GM20431 (cell line): ENCODE results near the gene EXPH5.

Experiments
- in situ Hi-C: fragments of 300-500 bp; cut with MseI, MboI; formaldehyde crosslinking; loops from one replicate; pipeline ENCODE4 v1.15.0; 2020; ENCODE audit warnings: low sequenced_read_pairs; ENCODE audit not compliant: unreplicated experiment

The EXPH5 gene

DNA sequence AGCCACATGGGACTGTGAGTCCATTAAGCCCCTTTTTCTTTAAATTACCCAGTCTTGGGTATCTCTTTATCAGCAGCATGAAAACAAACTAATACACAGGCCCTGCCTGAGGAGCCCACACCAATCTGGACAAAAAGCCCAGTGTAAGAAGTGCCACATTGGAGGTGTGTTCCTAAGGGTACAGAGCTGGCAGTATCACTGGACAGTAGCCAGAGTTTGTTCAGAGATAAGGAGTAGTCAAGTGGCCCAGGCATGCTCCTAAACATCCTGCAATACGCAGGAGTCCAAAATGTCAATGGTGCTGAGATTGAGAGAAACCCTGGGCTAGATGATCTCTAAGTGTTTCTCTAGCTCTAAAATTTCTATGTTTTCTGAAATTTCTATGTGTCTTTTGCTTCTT is 68.4 kb downstream of the EXPH5 start:
- in situ Hi-C loops, result no loop called here

DNA sequence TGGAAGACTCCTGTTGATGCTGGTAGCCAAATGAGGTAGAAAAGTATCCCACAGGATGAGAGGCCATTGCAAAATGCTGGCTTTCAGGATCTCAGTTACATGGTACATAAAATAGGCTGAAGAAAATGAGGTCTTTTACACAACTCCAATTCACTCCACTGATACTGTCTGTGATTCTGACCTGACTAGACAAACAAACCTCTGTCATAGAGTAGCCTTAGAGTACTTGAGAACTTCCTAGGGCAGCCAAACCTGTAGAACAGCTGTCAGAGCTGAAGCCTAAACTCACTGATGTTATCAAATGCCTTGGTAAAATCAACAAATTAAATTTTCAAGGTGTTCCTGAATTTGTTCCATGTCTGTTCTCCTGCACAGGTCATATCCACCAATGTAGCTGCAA is 69.1 kb downstream of the EXPH5 start:
- in situ Hi-C loops, result no loop called here

DNA sequence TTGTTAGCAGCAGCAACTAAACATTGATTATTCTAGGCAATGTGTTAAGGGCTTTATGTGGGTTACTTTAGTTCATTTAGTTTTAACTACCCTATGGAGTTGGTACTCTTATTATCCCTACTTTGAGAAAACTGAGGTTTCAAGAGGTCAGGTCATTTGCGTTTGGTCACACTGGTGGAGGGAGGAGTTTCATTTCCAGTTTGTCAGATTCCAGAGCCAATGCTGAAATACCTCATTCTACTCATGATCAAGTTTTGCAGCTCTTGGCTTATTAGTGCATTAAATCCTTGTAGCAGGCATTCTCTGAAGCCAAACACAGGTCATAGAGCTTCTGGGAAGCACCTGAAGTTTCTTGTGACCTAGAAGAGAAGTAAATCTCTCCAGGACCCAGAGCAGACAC is 71.2 kb downstream of the EXPH5 start:
- in situ Hi-C loops, result no loop called here

DNA sequence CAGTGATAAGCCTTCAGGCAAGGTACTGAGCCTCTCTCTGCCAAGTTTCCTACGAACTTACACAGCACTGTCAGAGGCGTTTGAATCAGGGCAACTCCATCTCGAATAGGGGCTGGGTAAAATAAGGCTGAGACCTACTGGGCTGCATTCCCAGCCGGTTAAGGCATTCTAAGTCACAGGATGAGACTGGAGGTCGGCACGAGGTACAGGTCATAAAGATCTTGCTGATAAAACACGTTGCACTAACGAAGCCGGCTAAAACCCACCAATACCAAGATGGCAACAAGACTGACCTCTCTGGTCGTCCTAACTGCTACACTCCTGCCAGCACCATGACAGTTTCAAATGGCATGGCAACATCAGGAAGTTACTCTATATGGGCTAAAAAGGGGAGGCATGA is 75.0 kb downstream of the EXPH5 start:
- in situ Hi-C loops, result no loop called here

DNA sequence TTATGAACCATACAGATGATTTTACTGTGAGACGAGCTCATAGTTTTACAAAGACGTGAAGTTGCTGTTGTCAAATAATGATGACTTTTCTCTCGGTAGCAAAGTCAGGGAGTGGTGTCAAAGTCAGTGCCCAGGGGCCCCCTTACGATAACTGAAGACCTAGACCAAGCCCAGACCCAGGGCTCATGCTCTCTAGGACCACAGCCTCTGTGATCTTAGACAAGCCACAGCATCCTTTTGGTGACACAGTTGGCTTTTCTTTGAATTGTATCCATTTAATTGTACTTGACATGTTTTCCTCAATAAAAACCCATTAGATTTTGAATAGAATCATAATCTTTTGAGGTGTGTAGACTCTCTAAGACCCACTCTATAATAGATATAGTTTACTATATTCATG is 77.4 kb downstream of the EXPH5 start:
- in situ Hi-C loops, result no loop called here

DNA sequence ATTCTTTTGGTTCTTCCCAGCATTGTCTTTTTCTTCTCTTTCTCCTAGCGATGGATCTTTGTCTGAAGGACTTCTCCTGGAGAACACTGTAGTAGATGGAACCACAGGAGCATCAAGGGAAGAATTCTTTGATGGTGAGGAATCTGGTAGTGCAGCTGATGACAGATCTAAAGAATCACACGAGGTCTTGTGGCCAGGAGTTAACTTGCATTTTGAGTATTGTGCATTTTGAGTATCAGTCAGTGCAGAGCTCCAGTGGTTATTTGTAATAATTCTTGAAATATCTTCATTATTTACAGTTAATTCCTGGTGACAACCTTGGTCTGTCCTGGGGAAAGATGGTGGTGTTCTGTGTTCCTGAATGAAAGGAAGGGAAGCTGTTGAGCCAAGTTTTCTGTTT is 80.9 kb downstream of the EXPH5 start:
- in situ Hi-C loops, result no loop called here

DNA sequence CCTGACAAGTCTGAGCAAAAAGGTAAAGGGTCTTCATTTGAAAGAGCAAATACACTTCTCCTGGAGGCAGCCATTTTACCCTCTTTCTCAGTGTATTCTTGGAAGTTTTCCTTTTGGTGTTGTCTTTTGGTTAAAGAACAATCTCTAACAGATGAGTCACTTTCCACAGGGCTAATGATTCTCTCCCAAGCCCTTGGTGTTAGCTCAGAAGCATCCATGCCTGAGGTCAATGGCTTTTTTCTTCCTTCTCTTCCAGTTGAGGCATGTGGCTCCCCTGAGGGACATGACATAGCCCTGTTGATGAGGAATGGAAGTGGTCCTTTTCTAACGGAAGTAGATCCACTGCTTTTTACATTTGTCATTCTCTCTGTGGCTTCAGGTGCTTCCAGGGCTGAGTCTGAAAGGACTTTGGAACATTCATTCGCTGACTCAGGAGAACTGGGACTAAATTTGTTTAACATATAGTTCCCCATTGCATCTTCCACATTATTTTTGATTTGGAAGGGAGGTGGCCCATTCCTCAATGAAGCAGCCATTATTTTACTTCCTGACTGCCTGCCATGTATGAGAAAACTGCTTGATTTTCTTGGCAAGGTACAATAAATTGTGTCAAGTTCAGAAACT is 81.6 kb downstream of the EXPH5 start:
- in situ Hi-C loops, result no loop called here

DNA sequence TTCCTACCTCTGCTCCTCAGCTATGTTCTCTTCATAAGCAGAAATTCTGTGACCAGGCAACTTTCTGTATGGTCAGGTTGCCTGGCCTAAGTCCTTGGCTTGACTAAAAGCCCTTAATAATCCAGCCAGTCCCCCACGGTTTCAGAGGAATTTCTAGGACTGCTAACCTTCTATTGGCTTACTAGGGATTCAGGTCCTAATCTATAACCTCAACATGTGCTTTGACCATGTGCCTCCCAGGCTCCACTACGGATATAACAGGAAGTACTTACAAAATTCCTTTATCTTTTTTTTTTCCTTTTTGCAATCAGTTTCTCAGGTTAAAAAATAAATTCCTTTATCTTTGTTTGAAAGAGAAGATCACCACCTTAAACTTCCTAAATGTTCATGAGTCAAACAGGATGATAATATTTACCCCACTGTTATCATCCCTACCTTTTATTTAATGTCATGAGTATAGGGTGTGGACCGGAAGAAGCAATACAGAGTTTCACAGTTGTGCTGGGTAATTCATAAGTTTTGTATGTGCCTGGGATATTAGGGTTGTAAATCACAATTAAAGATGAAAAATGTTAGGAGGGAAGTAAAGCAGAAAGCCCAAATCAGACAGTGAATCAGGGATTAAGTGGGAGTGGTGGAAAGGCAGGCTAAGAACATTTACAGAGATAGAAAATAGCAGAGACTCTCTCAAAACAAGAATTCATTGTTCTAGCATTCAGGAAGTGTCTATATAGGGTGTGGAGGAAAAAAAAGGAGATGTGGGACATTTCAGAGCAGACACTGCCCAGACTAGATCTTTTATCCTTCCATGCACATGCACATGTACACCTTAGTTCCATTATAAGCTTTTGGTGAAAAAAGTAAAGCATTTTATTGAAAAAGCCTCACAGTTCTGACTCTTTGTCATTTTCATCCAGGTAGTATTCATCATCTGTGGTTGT is 84.6 kb downstream of the EXPH5 start:
- in situ Hi-C loops, result no loop called here

DNA sequence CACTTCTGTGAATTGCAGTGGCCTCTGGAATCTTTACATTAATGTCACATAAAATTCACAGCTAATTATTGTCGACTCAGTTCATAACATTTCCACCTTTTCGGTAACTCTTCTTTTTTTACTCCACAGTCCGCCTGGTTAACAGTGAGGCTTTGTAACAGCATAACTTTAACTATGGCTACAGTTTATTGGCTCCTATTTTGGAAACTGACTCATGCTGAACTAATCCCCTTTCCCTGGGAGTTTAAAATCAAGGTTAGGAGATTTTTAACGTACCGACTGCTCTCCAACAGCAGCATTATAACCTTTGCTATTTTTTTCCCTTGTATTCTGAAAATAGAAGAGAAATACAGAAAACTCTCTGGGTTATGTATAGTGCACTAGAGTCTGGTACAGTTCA is 92.2 kb downstream of the EXPH5 start:
- in situ Hi-C loops, result no loop called here

DNA sequence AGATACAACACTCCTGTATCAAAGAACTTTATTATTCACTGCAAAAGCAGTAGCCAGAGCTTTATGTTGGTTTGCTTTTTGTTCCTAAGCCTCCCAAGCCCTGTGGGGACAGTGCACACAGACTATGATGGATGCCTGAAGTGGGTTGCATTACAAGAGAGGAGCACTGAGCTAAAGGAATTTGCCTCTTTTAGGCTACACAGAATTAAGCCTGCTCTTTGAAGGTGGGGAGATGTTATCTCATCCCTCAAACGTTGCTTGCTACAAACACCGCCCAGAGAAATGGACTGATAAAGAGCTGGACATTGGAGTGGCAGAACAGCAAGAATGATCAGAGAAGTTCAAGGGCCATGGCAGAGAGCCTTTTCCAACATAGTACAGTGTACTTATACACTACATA is 92.8 kb downstream of the EXPH5 start:
- in situ Hi-C loops, result no loop called here

DNA sequence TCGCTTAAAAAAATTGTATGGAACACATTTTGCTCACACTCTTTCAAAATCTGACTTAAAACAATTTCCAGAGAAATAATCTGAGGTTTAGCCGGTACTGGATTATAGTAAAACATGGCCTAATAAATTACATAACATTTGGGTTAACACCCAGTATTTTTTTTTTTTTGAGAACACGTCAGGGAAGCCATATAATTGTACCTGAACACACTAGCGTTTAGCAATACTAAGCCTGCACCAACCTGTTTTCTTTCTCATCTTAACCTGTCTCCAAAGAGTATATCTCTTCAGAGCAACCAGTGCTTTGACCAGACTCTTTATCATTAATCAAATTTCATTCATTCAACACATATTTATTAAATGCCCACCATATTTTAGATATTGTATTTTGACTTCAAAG is 93.4 kb downstream of the EXPH5 start:
- in situ Hi-C loops, result no loop called here

DNA sequence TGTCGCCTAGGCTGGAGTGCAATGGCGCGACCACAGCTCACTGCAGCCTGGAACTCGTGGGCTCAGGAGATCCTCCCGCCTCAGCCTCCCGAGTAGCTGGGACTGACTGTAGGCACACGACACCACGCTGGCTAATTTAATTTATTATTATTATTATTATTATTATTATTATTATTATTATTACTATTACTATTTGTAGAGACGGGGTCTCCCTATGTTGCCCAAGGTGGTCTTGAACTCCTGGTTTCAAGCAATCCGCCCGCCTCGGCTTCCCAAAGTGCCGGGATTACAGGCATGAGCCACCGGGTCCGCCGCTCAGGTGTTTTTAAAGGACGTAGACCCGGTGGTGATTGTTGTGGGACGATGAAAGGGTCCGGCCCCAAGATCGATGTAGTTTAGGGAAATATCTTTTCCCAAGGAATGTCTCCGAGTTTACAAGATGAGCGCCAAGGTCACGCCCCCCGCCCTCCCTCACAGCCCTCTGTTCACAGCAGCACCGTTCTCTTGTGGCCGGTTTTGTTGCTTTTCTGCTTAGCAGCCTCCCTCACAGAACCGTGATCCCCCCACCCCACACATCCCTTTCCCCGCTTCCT is 94.7 kb downstream of the EXPH5 start:
- in situ Hi-C loops, result no loop called here

DNA sequence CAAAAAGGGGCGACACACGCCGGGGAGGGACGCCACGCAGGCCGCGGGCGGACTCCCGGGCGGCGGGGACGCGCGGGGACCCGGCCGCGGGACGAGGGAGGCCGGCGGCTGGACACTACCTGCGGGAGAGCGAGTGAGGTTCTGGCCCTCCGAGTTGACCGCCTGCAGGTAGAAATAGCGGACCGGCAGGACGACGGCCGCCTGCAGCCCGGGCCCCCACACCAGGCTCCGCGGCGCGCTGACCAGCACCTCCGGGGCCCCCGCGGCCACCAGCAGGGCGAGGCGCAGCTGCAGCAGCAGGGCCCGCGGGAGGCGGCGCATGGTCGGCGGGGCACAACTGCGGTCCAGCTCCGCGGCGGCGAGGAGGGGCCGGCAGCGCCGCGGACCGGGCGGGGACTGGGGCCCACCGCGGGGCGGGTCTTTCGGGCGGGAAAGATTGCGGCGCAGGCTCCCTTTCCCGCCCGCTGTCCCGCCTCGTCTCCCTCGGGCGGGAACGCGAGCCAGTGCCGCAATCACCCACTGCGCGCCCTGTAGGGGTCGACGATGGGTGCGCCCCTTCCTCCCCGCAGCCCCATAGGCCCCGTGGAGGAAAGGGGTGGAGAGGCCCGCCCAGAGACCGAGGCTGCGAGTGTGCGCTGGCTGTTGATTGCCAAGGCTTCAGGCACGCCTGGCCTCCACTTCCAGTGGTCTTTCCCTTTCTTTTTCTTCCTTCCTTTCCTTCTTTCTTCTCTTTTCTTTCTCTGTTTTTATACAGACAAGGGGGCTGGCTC is 95.3 kb downstream of the EXPH5 start, which contains the start of gene POGLUT3:
Gene POGLUT3, minus strand, starts transcription at position 339 of the 770 bp plus-strand sequence. Its CDS starts 18 bp downstream, at position 321.
- in situ Hi-C loops, result no loop called here

DNA sequence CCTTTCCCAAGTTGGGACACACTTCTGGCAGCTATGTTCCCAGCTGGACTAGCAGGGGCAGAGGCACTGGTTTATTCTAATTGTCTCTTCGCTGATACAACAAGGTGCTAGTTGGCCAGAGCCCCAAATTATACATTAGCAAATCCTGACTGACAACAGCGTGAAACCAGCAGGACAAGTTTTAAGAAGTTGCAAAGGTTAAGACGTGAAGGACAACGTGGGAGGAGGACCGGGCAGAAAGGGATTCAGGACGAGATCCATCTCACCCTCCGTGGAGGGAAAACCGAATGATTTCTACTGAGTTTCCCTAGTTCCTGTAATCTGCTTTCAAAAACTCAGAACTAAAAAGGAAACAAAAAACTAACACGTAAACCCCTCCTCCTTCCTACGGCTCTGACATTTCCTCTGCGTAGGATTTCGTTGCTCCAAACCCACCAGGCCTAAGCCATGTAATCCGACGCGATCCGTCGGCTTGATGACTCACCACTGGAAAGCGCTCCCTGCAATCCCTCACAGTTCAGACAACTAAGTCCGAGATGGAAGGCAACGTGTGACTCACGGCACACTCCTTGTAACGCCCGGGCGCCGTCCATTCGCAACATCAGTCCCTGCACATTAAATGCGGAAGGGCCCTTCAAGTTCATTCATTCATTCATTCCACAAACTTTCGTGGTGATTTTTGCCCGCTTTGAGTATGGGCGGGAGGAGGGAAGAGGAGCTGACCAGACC is 96.1 kb downstream of the EXPH5 start:
- in situ Hi-C loops, result no loop called here

DNA sequence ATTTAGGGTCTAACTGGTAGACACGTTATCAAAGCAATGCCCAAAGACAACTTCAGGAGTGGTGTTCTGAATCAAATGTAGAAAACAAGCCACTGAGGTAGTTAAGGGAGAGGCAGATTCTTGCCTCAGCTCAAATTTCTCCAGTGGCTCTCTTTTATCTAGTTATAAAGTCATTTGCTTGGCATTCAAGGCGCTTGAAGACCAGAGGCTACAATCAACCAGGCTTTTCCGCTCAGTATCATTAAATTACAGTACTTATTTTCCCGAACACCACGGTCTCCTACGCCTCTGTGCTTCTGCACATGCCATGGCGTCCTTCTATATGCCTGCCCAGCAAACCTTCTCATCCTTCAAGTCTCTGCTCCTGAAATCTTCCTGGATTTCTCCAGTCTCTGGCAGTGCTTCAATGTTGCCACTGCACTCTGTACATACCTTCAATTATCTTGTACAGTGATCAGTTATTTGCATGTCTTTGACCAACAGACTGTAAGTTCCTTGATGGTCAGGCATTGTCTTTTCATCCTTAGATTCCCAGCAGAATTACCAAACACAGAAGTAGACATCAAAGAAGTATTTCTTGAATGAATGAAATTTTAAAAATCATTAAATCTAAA is 96.8 kb downstream of the EXPH5 start:
- in situ Hi-C loops, result no loop called here

DNA sequence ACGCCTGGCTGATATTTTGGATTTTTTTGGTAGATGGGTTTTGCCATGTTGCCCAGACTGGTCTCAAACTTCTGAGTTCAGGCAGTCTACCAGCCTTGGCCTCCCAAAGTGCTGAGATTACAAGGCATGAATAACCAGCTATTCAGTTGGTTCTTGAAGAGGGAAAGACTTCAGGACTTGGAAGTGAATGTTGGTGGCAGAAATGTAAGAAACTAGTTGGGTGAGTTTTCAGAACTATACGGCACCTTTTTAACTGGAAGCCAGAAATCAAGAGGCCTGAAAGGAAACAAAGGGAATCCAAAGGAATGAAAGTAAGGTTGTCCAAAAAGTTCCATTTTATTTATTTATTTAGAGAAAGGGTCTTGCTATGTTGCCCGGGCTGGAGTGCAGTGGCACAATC is 98.2 kb downstream of the EXPH5 start:
- in situ Hi-C loops, result no loop called here

DNA sequence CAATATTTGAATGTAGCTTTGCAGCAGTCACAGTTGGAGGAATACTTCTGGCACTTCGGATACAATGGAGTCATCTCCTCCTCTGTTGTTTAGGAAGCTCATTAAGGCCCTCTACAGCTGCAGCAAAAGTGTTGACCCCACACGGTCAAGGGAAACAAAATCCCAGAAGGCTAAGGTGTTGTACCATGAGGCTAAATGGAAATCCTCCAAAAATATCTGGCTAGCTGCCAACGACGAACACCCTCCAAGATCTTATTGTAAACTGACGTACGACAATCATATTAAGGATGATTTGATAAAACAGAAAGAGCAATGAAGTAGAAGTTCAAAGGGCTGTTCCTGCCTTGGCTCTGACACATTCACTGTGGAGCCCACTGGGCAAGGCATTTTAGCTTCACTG is 99.4 kb downstream of the EXPH5 start:
- in situ Hi-C loops, result no loop called here

DNA sequence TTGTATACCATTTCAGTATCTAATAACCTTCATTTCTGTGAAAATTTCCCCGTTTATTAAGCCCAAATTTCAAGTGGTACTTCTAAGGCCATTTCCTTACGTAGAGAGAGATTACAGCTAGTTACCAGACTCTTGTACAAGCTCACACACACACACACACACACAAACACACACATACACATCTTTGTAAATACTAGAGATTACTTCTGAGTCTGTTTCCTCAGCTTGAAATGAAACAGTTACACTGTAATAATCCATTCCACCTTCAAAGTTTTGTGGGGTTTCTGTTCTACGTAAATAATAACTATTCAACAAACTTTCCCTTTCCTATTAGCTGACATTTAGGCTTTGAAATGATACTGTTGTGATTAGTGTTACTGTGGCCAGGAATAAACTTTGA is 101.6 kb downstream of the EXPH5 start:
- in situ Hi-C loops, result no loop called here

DNA sequence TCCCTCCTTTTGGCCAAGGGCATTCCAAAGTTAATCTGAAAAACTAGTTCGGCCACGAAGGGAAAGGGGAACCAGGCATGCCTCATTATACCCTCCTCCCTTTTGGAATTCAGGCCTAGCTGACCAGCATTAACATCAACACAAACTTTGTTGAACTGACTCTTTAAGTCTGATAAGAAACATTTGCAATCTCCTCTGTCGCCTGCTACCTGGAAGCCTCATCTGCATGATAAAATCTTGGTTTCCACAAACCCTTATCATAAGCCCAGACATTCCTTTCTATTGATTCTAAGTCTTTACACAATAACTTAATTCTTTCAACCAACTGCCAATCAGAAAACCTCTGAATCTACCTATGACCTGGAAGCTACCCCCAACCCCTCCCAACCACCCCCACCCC is 106.7 kb downstream of the EXPH5 start:
- in situ Hi-C loops, result no loop called here
